Stimulated activated CD8-positive, alpha-beta memory T cell treated with anti-CD3 and anti-CD28 coated beads, Interleukin-7, amount 100 ng/mL, for 1 hour (primary cell): ENCODE measurements around the gene ADI1.
"Not testable (repeated sequence)": the region's sequence is repeated elsewhere in the genome, so short reads cannot be mapped to it uniquely, and the experiment has no call there.

Source experiments
- DNase-seq, 2 donors: peaks; one replicate each; pipeline ENCODE4 v3.0.0-alpha.2; 2020; ENCODE audit warnings: low read depth in 2 of 2

Gene ADI1

DNA sequence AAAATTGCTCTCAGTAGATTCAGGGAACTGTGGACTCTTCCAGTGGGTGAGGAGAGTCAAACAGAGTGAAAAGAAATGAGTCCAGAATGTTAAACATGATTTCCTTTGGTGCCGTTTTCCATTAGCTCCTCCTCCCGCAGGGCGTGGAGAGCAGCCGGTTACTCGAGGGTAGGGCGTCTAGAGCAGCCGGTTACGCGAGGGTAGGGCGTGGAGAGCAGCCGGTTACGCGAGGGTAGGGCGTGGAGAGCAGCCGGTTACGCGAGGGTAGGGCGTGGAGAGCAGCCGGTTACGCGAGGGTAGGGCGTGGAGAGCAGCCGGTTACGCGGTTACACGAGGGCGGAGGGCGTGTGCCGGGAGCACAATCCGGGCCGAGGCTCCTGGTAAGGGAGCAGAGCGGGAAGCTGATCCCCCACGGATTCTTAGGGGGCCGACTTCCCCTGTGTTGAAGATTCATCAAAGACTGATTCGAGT, 70.9 kb downstream of the ADI1 start:
- DNase-seq = not testable (repeated sequence)

DNA sequence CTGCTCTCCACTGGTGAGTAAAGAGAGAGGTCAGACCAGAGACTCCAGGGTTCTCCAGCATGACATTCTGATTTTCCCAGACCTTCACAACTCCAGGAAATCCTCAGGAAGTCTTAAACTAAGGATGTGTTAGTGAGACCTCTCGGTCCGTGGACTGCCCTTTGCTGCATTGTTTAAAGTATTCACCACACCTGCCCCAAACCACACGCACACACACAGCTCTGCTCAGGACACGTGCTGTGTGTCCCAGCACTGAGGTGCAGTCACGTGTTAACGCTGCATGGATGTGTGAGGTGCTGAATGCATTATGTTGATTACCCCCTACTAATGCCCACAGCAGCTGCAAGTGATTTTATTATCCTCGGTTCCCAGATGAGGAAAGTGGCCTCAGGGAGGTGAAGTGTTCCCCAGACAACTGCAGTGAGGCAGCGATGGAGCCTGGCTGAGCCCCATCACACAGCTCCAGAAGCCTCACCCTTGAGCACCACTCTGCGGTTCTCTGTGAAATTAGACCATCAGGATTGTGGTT, 71.5 kb downstream of the ADI1 start:
- no peak for DNase-seq
